ENCODE measurements around the gene OAF. TPM values are rescaled to one million over a fixed set of nuclear protein-coding genes. Genes with fewer than 3 reads are reported as not detected.

Gene OAF
- total RNA-seq, 2 experiments from 2014 or later, result 3.7 to 4.6 TPM

DNA sequence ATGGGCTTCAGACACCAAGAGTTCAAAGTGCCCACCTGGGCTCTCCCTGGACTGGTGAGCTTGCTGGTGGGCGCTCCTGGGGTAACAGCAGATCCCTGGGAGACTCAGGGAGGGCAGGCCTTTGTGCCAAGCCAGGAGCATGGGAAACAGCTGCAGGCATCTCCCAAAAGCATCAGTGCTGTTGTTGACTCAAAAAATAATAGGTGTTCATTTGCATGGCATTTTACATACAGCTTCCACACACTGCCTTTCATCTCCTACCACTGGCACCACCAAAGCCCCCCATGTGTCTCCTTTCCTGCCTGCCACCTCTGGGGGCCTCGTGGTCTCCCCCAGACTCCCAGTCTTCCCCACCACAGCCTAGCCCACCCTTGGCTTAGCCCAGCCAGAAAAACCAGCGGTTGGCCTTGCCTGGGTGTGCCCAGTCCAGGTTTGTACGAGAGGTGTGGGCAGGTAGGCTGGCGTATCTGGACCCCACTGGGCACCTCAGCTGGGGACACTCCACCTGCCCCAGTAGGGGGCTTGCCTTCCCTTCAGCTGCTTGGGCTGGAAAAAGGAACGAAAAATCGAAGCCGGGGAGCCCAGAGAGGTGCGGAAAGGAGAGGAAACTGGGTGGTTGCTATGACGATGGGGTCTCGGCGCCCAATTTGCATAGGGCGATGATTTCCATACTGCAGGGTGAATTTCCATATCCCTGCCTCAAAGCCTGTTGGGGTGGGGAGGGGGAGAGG, 44.1 kb downstream of the OAF start:
- POLR2A ChIA-PET, result interaction anchor here (0.7 kb wide), 1 partner anchor 284 kb away, joined by 3 read pairs; no protein-coding TSS in a partner anchor
- intact Hi-C loops (cut with micrococcal nuclease), result no loop called here
- Mint-ChIP-seq H3K27me3 (peaks cover 66% of the 10 kb centered on the region), H3K4me1 (ENCODE audit: low read depth) (peaks cover 10% of the 10 kb centered on the region), H3K27ac (no peak overlapping the region), H3K36me3 (ENCODE audit: low read depth) (no peaks in the 10 kb centered on the region), H3K9me3 (no peaks in the 10 kb centered on the region), H3K4me3 (no peak overlapping the region)
- ATAC-seq, result no peak
- CTCF ChIA-PET, result interaction anchor here (1.3 kb wide), 1 partner anchor 48 kb away, joined by 4 read pairs; no protein-coding TSS in a partner anchor
- TF ChIP-seq, protein P1, sequence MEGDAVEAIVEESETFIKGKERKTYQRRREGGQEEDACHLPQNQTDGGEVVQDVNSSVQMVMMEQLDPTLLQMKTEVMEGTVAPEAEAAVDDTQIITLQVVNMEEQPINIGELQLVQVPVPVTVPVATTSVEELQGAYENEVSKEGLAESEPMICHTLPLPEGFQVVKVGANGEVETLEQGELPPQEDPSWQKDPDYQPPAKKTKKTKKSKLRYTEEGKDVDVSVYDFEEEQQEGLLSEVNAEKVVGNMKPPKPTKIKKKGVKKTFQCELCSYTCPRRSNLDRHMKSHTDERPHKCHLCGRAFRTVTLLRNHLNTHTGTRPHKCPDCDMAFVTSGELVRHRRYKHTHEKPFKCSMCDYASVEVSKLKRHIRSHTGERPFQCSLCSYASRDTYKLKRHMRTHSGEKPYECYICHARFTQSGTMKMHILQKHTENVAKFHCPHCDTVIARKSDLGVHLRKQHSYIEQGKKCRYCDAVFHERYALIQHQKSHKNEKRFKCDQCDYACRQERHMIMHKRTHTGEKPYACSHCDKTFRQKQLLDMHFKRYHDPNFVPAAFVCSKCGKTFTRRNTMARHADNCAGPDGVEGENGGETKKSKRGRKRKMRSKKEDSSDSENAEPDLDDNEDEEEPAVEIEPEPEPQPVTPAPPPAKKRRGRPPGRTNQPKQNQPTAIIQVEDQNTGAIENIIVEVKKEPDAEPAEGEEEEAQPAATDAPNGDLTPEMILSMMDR (IDR thresholded peaks at IDR 0.05), result no peak
- no peak for DNase-seq

DNA sequence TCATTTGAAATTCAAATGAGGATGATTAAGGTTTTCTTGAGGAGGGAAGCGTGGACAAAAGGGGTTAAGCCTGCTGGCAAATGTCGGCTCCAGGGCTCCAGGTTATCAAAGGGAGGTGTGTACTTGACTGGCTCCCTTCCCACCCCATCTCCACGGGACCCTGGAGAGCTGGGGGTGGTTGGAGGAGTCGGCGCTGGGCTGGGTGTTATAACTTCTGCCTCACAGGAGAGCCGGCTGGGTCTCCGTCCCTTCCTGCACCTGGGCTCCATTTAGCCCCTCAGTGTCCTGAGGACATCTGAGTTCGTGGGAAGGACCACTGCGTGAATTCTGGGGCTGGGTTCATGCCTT, 44.7 kb downstream of the OAF start:
- intact Hi-C loops (cut with micrococcal nuclease), result no loop called here
- CTCF ChIA-PET, result interaction anchor here (1.3 kb wide), 1 partner anchor 47 kb away, joined by 4 read pairs; no protein-coding TSS in a partner anchor

GRCh38 chr11:120256178-120256577, 45.3 kb downstream of the OAF start:
- intact Hi-C loops (cut with micrococcal nuclease), result no loop called here
- no peak for DNase-seq
- CTCF ChIA-PET, result no interaction called here
- POLR2A ChIA-PET, result no interaction called here
- H3K9me3 Mint-ChIP-seq, result no peaks in the 10 kb centered on the region
- no peaks in the 10 kb centered on the region for H3K36me3 Mint-ChIP-seq (ENCODE audit: low read depth)
- peaks cover 56% of the 10 kb centered on the region for H3K27me3 Mint-ChIP-seq
- TF ChIP-seq, protein P1 (IDR thresholded peaks at IDR 0.05), result no peak
- H3K4me3 Mint-ChIP-seq, result no peak overlapping the region
- no peak overlapping the region for H3K27ac Mint-ChIP-seq
- ATAC-seq, result no peak
- peaks cover 7% of the 10 kb centered on the region for H3K4me1 Mint-ChIP-seq (ENCODE audit: low read depth)

More for the DNA sequence above, 44.7 kb downstream of the OAF start:
- TF ChIP-seq, protein P1 (IDR thresholded peaks at IDR 0.05), result no peak
- H3K27ac Mint-ChIP-seq, result no peak overlapping the region
- H3K4me3 Mint-ChIP-seq, result no peak overlapping the region
- H3K36me3 Mint-ChIP-seq (ENCODE audit: low read depth), result no peaks in the 10 kb centered on the region
- POLR2A ChIA-PET, result interaction anchor here (0.7 kb wide), 1 partner anchor 284 kb away, joined by 3 read pairs; no protein-coding TSS in a partner anchor
- H3K4me1 Mint-ChIP-seq (ENCODE audit: low read depth), result peaks cover 7% of the 10 kb centered on the region
- no peaks in the 10 kb centered on the region for H3K9me3 Mint-ChIP-seq
- ATAC-seq (no peak), DNase-seq (no peak)
- H3K27me3 Mint-ChIP-seq, result peaks cover 61% of the 10 kb centered on the region

GRCh38 chr11:120256779-120257178, 45.9 kb downstream of the OAF start:
- Mint-ChIP-seq H3K9me3 (no peaks in the 10 kb centered on the region), H3K4me1 (ENCODE audit: low read depth) (peaks cover 7% of the 10 kb centered on the region), H3K36me3 (ENCODE audit: low read depth) (no peaks in the 10 kb centered on the region), H3K4me3 (no peak overlapping the region), H3K27me3 (peaks cover 53% of the 10 kb centered on the region), H3K27ac (no peak overlapping the region)
- TF ChIP-seq, protein P1 (IDR thresholded peaks at IDR 0.05), result no peak
- ATAC-seq, result no peak
- no peak for DNase-seq
- ChIA-PET POLR2A (no interaction called here), CTCF (no interaction called here)
- intact Hi-C loops (cut with micrococcal nuclease), result no loop called here

GRCh38 chr11:120257346-120257745, 46.5 kb downstream of the OAF start:
- POLR2A ChIA-PET, result no interaction called here
- no peak overlapping the region for H3K4me3 Mint-ChIP-seq
- no peaks in the 10 kb centered on the region for H3K9me3 Mint-ChIP-seq
- intact Hi-C loops (cut with micrococcal nuclease), result no loop called here
- CTCF ChIA-PET, result interaction anchor here (1.0 to 1.4 kb wide), 2 partner anchors 8 to 11 kb away, joined by 4 to 5 read pairs; no protein-coding TSS in a partner anchor
- H3K36me3 Mint-ChIP-seq (ENCODE audit: low read depth), result no peaks in the 10 kb centered on the region
- no peak for DNase-seq
- peaks cover 52% of the 10 kb centered on the region for H3K27me3 Mint-ChIP-seq
- no peak overlapping the region for H3K27ac Mint-ChIP-seq
- ATAC-seq, result no peak
- H3K4me1 Mint-ChIP-seq (ENCODE audit: low read depth), result peaks cover 7% of the 10 kb centered on the region
- TF ChIP-seq, protein P1 (IDR thresholded peaks at IDR 0.05), result no peak

All from activated CD8-positive, alpha-beta T cell treated with anti-CD3 and anti-CD28 coated beads for 36 hours (primary cell).